ENCODE results near the gene OR56B4.
"Not testable (repeated sequence)": the region's sequence is repeated elsewhere in the genome, so short reads cannot be mapped to it uniquely, and the experiment has no call there.

The OR56B4 gene

GRCh38 chr11:6107384-6107783 is at the start of gene OR56B4:
TSS of gene OR56B4 (plus strand) at chr11:6107684. CDS start at chr11:6107779, 95 bp downstream.
- FAIRE-seq: not testable (repeated sequence)

GRCh38 chr11:6061475-6061874 is 46.0 kb upstream of the OR56B4 start:
- FAIRE-seq: no peak

- no peak for FAIRE-seq
Measured at GRCh38 chr11:6062691-6063358, 44.7 kb upstream of the OR56B4 start.

- no peak for FAIRE-seq
Measured at GRCh38 chr11:6067502-6067901, 40.0 kb upstream of the OR56B4 start.

GRCh38 chr11:6076443-6076842 is 31.0 kb upstream of the OR56B4 start:
- FAIRE-seq: not testable (repeated sequence)

GRCh38 chr11:6077723-6078122 is 29.8 kb upstream of the OR56B4 start:
- FAIRE-seq: no peak

- no peak for FAIRE-seq
Measured at GRCh38 chr11:6079463-6079862, 28.0 kb upstream of the OR56B4 start.

- no peak for FAIRE-seq
Measured at GRCh38 chr11:6083129-6083528, 24.4 kb upstream of the OR56B4 start.

GRCh38 chr11:6084587-6084986 is 22.9 kb upstream of the OR56B4 start:
- no peak for FAIRE-seq

GRCh38 chr11:6094186-6094585 is 13.3 kb upstream of the OR56B4 start:
- no peak for FAIRE-seq

- FAIRE-seq: no peak
Measured at GRCh38 chr11:6095798-6096197, 11.7 kb upstream of the OR56B4 start.

- FAIRE-seq: no peak
Measured at GRCh38 chr11:6096417-6096816, 11.1 kb upstream of the OR56B4 start.

- no peak for FAIRE-seq
Measured at GRCh38 chr11:6099577-6099976, 7.9 kb upstream of the OR56B4 start.

GRCh38 chr11:6110011-6110410 is 2.5 kb downstream of the OR56B4 start:
- FAIRE-seq: no peak

- FAIRE-seq: no peak
Measured at GRCh38 chr11:6111673-6112072, 4.2 kb downstream of the OR56B4 start.

- FAIRE-seq: no peak
Measured at GRCh38 chr11:6116638-6117037, 9.2 kb downstream of the OR56B4 start.

- FAIRE-seq: no peak
Measured at GRCh38 chr11:6124245-6124644, 16.8 kb downstream of the OR56B4 start.

GRCh38 chr11:6127881-6128280 is 20.4 kb downstream of the OR56B4 start:
- FAIRE-seq: no peak

- no peak for FAIRE-seq
Measured at GRCh38 chr11:6129011-6129410, 21.5 kb downstream of the OR56B4 start.

GRCh38 chr11:6129635-6130034 is 22.2 kb downstream of the OR56B4 start:
- FAIRE-seq: no peak

- FAIRE-seq: no peak
Measured at GRCh38 chr11:6132431-6132830, 24.9 kb downstream of the OR56B4 start.

GRCh38 chr11:6135936-6136335 is 28.5 kb downstream of the OR56B4 start:
- FAIRE-seq: not testable (repeated sequence)

- FAIRE-seq: no peak
Measured at GRCh38 chr11:6142936-6143335, 35.5 kb downstream of the OR56B4 start.

GRCh38 chr11:6143737-6144136 is 36.3 kb downstream of the OR56B4 start:
- FAIRE-seq: not testable (repeated sequence)

GRCh38 chr11:6151117-6151516 is 43.6 kb downstream of the OR56B4 start:
- no peak for FAIRE-seq

Measured in colon (tissue), 2 donors.